Stimulated activated CD8-positive, alpha-beta memory T cell treated with anti-CD3 and anti-CD28 coated beads, Interleukin-4, amount 100 ng/mL, for 1 hour (primary cell): ENCODE measurements around the gene IL2RA.
A peak's percentile ranks its signal among the peaks of the same experiment; 100 is the strongest.
"Not testable (repeated sequence)": the region's sequence is repeated elsewhere in the genome, so short reads cannot be mapped to it uniquely, and the experiment has no call there.

ENCODE experiments used
- DNase-seq, 2 donors: peaks; one replicate each; pipeline ENCODE4 v3.0.0-alpha.2; 2020; ENCODE audit warnings: low read depth in 2 of 2, low spot score in 1 of 2

Gene IL2RA

DNA sequence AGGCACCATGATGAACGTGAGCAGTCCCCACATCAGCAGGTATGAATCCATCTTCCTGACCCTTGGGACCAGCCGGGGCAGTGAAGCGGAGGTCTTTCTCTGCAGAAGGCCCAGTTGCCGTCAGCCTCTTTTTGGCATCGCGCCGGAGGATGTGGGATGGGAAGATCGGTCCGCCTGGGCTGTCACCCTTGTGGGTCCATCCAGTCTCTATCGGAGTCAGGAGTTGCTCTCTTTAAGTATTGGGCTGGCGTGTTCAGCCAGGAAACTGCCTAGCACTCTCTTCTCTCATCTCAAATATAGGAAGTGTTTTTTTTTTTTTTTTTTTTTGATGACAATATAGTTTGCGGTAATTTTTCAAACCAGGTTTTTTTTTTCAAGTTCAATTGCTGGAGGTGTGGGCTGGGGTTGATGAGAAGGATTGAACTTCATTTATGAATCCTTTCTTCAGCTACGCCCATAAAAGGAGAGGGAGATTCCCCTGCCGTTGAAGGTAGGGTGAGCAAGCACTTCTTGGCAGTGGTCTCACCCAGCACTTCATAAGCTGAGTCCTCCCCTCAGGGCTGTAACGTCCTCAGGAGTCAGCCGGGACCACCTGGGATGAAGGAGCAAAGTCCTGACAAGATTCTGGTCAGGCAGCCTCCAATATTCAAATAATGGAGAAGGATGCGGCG lies at the start of gene IL2RA:
Gene IL2RA, minus strand, starts transcription at position 267 of the 671 bp plus-strand sequence. Its CDS starts 216 bp downstream, at position 51.
- DNase-seq: no peak

- no peak for DNase-seq
Observed at GRCh38 chr10:6110136-6110535, 48.0 kb upstream of the IL2RA start.

DNA sequence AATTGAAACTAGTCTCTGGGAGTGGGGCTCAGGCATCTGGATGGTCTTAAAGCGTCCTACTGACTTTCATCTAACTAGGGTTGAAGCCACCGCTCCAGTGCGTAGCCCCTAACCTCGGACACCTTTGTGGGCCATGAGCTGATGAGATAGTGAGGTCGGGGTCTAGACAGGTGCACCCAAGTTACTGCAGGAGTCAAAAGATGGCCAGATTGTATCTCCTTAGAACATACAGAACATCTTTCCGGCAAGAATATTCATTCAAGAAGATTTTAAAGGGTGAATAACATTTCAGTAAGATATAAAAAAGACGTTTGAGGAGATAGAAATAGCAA lies 47.2 kb upstream of the IL2RA start:
- DNase-seq: no peak

DNA sequence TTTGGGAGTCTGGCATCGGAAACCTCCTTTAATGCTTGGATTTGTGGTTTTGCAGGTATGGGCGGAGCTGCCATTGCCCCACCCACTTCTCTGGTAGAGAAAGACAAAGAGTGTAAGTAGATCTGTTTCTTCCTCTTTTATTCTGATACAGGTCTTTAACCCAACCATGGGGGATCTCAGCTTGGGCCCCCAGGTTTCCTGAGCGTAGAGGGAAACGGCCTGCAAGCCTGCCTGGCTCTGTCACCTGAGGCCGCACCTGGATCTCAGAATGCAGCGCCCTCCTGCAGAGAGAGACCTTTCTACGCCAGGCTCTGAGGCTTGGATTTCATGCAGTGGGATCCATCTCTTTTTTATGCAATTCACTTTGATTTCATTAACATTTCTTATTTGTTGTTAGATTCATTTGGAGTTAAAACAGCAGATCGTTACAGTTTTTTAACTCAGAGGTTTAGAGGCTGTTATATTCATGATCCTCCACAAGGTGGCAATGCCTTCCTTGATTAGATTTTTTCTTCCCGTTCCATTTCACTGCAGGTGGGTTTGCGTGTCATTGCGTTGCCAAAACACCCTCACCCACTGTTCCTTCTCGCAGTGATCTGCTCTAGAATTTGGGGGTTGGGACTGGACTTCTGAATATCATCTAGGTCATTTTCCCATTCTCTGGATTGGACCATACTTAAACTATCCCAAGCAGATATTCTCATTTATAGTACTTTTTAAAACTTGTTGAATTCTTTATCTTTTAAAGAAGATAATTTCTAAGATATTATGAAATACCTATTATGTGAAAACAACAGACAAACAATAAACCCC lies 46.7 kb upstream of the IL2RA start:
- no peak for DNase-seq

DNA sequence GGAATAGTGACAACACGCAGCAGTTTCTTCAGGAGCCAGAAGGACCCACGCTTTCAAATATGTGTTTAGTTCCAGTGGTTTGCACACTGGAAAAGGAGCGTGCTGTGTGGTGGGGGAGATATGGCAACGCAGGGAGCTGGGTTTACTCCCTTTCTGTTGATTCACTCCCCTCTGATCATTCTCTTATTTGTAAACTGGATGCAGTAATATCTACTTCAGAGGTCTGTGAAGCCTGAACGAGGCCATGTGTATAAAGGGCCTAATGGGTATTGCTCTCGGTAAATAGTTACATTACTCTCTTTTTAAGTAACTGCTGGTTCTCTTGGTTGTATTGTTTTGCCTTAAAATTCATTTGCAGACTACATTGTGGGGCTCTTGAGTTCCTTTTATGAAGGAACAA lies 45.9 kb upstream of the IL2RA start:
- DNase-seq: no peak

GRCh38 chr10:6107616-6108015 lies 45.4 kb upstream of the IL2RA start:
- not testable (repeated sequence) for DNase-seq

DNA sequence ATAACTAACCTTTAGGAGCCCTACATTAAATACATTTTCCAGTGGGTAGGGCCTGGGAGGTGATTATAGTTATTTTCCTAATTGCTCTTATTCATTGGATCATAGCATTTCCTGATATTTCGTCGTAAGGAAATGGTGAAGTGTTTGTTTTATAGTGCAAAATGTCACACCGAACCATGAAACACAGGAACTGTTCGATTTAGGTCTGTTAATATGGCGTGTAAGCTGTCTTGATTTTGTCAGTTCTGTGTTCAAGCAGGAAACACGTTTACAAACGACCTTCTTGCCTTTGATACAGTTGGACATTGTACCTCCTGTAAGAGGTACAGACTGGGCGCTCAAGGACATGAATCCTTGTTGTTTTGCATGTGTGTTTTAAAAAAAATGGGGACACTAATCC lies 41.4 kb upstream of the IL2RA start:
- no peak for DNase-seq

DNA sequence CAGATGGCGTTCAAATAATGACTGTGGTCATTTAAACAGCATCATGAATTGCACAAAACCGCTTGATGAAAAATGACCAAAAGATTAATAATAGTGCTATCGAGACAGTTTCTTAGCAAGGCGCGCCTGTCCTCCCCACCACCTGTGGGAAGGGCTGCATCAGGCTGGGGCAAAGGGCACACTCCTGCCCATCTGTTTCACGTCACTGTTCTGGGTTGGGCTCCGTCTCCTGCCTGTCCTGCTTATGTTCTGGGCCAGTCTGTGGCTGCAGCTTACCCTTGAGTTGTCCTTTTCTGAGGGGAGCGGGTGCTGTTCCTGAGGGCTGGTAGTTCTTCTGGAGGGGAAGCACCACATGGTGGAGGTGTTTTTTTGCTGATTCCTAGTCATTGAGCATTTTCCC lies 40.0 kb upstream of the IL2RA start:
- DNase-seq: no peak

DNA sequence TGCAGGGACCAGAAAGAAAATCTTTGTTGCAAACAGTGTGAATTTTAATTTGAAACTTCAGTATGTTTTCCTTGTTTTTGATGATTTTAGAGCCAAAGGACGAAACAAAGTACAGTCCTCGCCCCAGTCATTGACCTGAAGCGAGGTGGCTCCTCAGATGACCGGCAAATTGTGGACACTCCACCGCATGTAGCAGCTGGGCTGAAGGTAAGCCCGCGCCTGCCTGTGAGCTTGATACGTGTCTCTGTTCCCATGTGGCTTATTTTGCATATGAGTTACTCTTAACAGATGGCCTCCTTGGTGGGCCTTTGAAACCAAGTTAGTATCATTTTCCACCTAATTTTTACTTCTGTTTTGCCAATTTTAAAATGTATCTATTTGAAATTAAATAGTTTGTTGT lies 39.0 kb upstream of the IL2RA start:
- no peak for DNase-seq

DNA sequence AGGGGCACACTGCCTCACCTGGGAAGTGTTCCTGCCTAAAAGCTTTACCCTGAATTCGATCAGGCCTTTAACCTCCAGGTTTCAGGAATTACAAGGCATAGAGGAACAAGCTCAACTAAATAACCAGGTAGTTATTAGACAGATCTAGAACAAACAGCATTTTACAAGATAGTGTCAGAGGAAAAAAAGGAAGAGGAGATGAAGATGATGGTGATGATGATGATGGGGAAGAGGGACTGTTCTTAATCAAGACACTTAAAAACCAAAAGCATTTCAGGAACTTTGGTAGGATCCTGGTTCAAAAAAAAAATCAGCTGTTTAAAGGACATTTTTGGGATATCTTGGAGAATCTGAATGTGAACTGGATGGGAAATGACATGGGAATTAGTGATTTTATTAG lies 38.2 kb upstream of the IL2RA start:
- no peak for DNase-seq

- DNase-seq: no peak
Observed at GRCh38 chr10:6098156-6098555, 36.0 kb upstream of the IL2RA start.

DNA sequence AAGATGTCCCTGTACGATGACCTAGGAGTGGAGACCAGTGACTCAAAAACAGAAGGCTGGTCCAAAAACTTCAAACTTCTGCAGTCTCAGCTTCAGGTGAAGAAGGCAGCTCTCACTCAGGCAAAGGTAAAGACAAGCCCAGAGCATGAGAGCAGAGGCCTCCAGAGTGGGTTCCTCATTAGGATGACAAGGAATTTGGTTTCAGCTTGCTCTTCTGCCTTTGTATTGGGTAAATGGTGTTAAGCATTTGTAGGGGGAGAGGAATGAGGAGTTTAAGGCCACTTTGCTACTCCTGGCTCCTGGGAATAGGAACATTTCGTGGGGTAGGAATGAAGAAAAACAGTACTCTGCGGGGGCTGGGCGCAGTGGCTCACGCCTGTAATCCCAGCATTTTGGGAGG lies 34.9 kb upstream of the IL2RA start:
- no peak for DNase-seq

- no peak for DNase-seq
Observed at GRCh38 chr10:6095810-6096570, 33.8 kb upstream of the IL2RA start.

DNA sequence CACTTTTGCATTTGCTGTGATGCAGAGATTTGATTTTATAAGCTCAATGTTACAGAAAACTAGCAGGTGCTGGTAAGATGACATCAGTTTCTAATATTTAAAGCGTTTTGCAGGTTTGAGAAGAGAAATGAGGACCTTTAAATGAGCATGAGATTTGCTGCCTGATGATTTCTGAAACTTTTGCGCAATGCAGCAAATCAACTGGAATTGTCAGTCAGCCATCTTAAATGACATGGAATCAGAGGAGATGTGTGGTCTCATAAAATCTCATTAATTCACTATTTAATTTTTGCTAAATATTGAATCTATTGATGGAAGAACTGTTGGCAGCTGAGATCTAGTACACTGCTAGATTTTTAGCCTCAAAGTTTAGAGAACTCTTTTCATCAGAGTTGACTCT lies 30.6 kb upstream of the IL2RA start:
- no peak for DNase-seq

DNA sequence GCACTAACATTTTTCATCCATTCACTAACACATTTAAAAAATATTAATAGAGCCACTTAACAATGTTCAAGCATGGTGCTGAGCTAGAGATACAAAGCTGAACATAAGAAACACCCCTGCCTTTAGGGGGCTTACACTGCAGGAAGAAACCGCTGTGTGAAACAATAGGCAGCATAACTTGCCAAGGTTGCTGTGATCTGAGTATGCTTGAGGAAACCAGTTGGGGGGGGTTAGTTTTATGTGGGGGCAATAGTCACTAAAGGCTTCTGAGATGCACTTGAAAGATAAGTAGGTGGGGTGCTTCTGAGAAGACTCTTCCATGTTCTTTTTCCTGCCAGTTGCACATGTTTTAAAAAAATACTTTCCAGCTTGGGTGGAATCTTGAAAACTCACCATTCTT lies 29.5 kb upstream of the IL2RA start:
- DNase-seq: no peak

- DNase-seq: no peak
Observed at GRCh38 chr10:6089334-6090219, 27.4 kb upstream of the IL2RA start.

GRCh38 chr10:6088721-6089333 lies 26.7 kb upstream of the IL2RA start, which contains the start of gene RBM17:
Gene RBM17 (plus strand): TSS chr10:6089034. CDS start chr10:6097066, 8,032 bp downstream.
- DNase-seq: peak; percentile 94 to 96

- peak; percentile 59 to 72 for DNase-seq
Observed at GRCh38 chr10:6086375-6087233, 24.4 kb upstream of the IL2RA start.
